Hematopoietic multipotent progenitor cell treated with erythropoietin and hydrocortisone succinate and interleukin-3 and kit ligand, for 8 days (in vitro differentiated cells): ENCODE measurements around the gene CDH3.

ENCODE experiments used
- DNase-seq: peaks from one replicate; pipeline ENCODE4 v3.0.0-alpha.2; 2015

CDH3 gene

GRCh38 chr16:68644715-68645493 is at the start of gene CDH3:
Gene CDH3, plus strand, starts transcription at chr16:68645310. Its CDS starts 70 bp downstream, at chr16:68645380.
- no peak for DNase-seq

- DNase-seq = no peak
Measured at GRCh38 chr16:68596266-68596665, 48.8 kb upstream of the CDH3 start.

- DNase-seq = no peak
Measured at GRCh38 chr16:68599586-68599985, 45.5 kb upstream of the CDH3 start.

- DNase-seq = no peak
Measured at GRCh38 chr16:68605746-68606145, 39.4 kb upstream of the CDH3 start.

- no peak for DNase-seq
Measured at GRCh38 chr16:68607443-68607842, 37.7 kb upstream of the CDH3 start.

GRCh38 chr16:68608330-68608729 is 36.8 kb upstream of the CDH3 start:
- DNase-seq = no peak

- DNase-seq = no peak
Measured at GRCh38 chr16:68612996-68613395, 32.1 kb upstream of the CDH3 start.

- no peak for DNase-seq
Measured at GRCh38 chr16:68617734-68618133, 27.4 kb upstream of the CDH3 start.

- DNase-seq = no peak
Measured at GRCh38 chr16:68626557-68626956, 18.6 kb upstream of the CDH3 start.

GRCh38 chr16:68627951-68628425 is 17.1 kb upstream of the CDH3 start:
- DNase-seq = no peak

GRCh38 chr16:68629351-68629910 is 15.7 kb upstream of the CDH3 start:
- DNase-seq = no peak

- DNase-seq = no peak
Measured at GRCh38 chr16:68636064-68636560, 9.0 kb upstream of the CDH3 start.

GRCh38 chr16:68636818-68637217 is 8.3 kb upstream of the CDH3 start:
- no peak for DNase-seq

- no peak for DNase-seq
Measured at GRCh38 chr16:68640972-68641371, 4.1 kb upstream of the CDH3 start.

GRCh38 chr16:68642047-68642435 is 3.1 kb upstream of the CDH3 start:
- DNase-seq = no peak

GRCh38 chr16:68642436-68643101 is 2.5 kb upstream of the CDH3 start:
- DNase-seq = no peak

- DNase-seq = no peak
Measured at GRCh38 chr16:68643227-68643626, 1.9 kb upstream of the CDH3 start.

GRCh38 chr16:68643847-68644246 is 1.3 kb upstream of the CDH3 start:
- no peak for DNase-seq

GRCh38 chr16:68644296-68644695 is 814 bp upstream of the CDH3 start:
- DNase-seq = no peak

GRCh38 chr16:68645494-68646388 is 631 bp downstream of the CDH3 start:
- DNase-seq = no peak

GRCh38 chr16:68646953-68647659 is 2.0 kb downstream of the CDH3 start:
- DNase-seq = no peak

GRCh38 chr16:68651136-68651535 is 6.0 kb downstream of the CDH3 start:
- no peak for DNase-seq
